Measurements from ENCODE around the gene LUC7L2. TPM values are rescaled to one million over a fixed set of nuclear protein-coding genes. Genes with fewer than 3 reads are reported as not detected.
"Not testable (repeated sequence)": the region's sequence is repeated elsewhere in the genome, so short reads cannot be mapped to it uniquely, and the experiment has no call there.

Gene LUC7L2
- total RNA-seq, 1 donor from 2014 or later, result 90.0 TPM

DNA sequence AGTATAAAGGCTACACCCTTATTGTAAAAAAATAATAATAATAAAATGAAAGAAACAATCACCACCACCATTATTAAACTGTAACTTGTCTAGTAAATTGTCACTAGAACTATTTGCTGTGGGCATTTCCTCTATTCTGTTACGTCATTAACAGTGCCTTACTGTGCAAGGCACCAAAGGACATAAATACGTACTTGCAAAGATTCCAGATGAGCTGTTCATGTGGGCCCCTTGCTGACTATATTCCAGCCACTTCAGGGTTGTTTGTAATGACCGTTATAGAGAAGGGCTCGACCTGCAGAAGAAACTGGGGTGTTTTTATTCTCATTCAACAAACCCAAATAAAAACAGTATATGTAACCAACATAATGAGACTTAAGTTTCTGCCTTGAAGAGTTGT is 63.4 kb downstream of the LUC7L2 start:
- peak overlapping the region; percentile 54 for H3K27ac Mint-ChIP-seq
- no peaks in the 10 kb centered on the region for H3K27me3 Mint-ChIP-seq
- peaks cover 4% of the 10 kb centered on the region for H3K4me1 Mint-ChIP-seq (ENCODE audit: unreplicated experiment)
- DNase-seq (ENCODE audit: extremely low spot score, unreplicated experiment), result no peak
- no peak overlapping the region for H3K4me3 Mint-ChIP-seq
- TF ChIP-seq, protein P1, sequence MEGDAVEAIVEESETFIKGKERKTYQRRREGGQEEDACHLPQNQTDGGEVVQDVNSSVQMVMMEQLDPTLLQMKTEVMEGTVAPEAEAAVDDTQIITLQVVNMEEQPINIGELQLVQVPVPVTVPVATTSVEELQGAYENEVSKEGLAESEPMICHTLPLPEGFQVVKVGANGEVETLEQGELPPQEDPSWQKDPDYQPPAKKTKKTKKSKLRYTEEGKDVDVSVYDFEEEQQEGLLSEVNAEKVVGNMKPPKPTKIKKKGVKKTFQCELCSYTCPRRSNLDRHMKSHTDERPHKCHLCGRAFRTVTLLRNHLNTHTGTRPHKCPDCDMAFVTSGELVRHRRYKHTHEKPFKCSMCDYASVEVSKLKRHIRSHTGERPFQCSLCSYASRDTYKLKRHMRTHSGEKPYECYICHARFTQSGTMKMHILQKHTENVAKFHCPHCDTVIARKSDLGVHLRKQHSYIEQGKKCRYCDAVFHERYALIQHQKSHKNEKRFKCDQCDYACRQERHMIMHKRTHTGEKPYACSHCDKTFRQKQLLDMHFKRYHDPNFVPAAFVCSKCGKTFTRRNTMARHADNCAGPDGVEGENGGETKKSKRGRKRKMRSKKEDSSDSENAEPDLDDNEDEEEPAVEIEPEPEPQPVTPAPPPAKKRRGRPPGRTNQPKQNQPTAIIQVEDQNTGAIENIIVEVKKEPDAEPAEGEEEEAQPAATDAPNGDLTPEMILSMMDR (conservative IDR thresholded peaks at IDR 0.05), result no peak
- H3K9me3 Mint-ChIP-seq, result no peaks in the 10 kb centered on the region
- H3K36me3 Mint-ChIP-seq, result peaks cover 31% of the 10 kb centered on the region

DNA sequence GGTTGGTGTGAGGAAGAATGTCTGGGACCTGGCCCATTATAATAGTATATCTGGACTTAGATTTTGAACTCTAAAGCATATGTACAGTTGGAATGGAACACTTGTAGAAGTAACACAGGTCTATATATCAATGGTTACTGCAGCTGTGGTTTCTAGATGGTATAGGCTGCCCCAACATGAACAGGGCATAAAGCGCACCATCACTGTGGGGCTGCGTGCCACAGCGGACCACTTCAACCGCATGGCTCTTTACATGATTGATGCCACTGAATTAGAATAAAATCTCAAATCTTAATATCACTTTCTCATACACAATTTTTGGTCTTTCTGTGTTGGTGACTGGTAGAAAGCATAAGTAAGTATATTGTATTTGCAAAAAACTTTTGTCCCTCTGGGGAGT is 64.3 kb downstream of the LUC7L2 start:
- no peak overlapping the region for H3K4me3 Mint-ChIP-seq
- no peak overlapping the region for H3K27ac Mint-ChIP-seq
- DNase-seq (ENCODE audit: extremely low spot score, unreplicated experiment), result no peak
- peaks cover 30% of the 10 kb centered on the region for H3K36me3 Mint-ChIP-seq
- H3K9me3 Mint-ChIP-seq, result no peaks in the 10 kb centered on the region
- no peaks in the 10 kb centered on the region for H3K27me3 Mint-ChIP-seq
- TF ChIP-seq, protein P1 (conservative IDR thresholded peaks at IDR 0.05), result no peak
- H3K4me1 Mint-ChIP-seq (ENCODE audit: unreplicated experiment), result peaks cover 4% of the 10 kb centered on the region

DNA sequence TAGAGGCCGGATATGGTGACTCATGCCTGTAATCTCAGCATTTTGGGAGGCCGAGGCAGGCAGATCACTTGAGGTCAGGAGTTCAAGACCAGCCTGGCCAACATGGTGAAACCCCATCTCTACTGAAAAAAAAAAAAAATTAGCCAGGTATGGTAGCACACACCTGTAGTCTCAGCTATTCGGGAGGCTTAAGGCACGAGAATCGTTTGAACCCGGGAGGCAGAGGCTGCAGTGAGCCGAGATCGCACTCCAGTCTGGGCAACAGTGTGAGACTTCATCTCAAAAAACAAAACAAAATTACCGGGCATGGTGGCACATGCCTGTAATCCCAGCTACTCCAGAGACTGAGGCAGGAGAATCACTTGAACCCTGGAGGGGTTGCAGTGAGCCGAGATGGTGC is 66.0 kb downstream of the LUC7L2 start:
- not testable (repeated sequence) for H3K27ac Mint-ChIP-seq; H3K9me3 Mint-ChIP-seq; H3K4me1 Mint-ChIP-seq (ENCODE audit: unreplicated experiment); H3K27me3 Mint-ChIP-seq; H3K4me3 Mint-ChIP-seq; DNase-seq (ENCODE audit: extremely low spot score, unreplicated experiment)
- H3K36me3 Mint-ChIP-seq, result peaks cover 22% of the 10 kb centered on the region

DNA sequence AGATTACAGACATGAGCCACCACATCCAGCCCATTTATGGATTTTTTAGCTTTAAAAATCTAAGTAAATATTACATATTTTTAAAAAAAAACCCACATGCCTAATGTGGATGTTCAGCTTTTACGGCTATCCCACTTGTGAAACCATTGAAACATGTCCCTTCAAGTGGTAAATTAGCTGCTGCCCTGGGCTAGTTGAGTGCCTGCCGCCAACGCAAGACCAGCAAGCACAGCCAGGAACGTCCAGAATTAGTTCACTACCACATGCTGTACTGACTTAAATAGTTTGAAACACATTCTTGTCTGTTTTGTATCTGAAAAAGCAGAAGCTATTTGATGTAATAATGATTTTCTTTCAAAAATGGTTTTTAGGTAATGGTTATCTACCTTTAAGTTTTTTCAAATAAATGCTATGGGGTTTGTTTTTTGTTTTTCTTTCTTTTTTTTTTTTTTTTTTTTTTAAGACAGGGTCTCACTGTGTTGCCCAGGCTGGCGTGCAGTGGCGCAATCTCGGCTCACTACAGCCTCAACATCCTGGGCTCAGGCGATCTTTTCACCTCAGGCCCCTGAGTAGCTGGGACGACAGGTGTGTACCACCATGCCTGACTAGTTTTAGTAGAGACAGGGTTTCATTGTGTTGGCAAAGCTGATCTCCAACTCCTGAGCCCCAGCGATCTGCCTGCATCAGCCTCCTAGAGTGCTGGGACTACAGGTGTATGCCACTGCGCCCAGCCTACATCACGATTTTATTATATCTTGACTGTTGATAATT is 66.7 kb downstream of the LUC7L2 start:
- peaks cover 13% of the 10 kb centered on the region for H3K4me1 Mint-ChIP-seq (ENCODE audit: unreplicated experiment)
- peaks cover 18% of the 10 kb centered on the region for H3K36me3 Mint-ChIP-seq
- H3K27ac Mint-ChIP-seq, result peak overlapping the region; percentile 54
- TF ChIP-seq, protein P1 (conservative IDR thresholded peaks at IDR 0.05), result no peak
- no peaks in the 10 kb centered on the region for H3K9me3 Mint-ChIP-seq
- no peak for DNase-seq (ENCODE audit: extremely low spot score, unreplicated experiment)
- no peaks in the 10 kb centered on the region for H3K27me3 Mint-ChIP-seq
- no peak overlapping the region for H3K4me3 Mint-ChIP-seq

DNA sequence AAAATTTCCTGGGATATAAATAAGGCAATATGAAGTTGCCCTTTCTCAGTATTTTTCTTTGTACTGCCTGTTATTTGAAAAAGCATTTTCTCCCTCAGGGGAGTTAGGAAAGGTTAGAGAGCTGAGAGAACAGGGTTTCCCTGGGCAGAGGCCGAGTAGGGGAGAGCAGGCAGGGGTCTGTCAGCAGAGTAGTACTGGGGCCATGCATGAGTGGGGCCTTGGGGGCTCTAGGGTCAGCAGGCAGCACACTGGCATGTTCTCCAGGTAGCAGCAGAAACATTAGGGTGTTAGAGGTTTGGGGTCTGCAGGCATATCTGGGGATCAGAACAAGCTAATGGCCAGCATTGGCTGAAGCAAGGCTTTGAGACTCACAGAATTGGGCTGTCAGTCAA is 67.3 kb downstream of the LUC7L2 start:
- Mint-ChIP-seq H3K9me3 (no peaks in the 10 kb centered on the region), H3K27me3 (no peaks in the 10 kb centered on the region), H3K4me1 (ENCODE audit: unreplicated experiment) (peaks cover 18% of the 10 kb centered on the region), H3K27ac (peak overlapping the region; percentile 54), H3K4me3 (no peak overlapping the region), H3K36me3 (peaks cover 16% of the 10 kb centered on the region)
- no peak for DNase-seq (ENCODE audit: extremely low spot score, unreplicated experiment)
- TF ChIP-seq, protein P1 (conservative IDR thresholded peaks at IDR 0.05), result no peak

DNA sequence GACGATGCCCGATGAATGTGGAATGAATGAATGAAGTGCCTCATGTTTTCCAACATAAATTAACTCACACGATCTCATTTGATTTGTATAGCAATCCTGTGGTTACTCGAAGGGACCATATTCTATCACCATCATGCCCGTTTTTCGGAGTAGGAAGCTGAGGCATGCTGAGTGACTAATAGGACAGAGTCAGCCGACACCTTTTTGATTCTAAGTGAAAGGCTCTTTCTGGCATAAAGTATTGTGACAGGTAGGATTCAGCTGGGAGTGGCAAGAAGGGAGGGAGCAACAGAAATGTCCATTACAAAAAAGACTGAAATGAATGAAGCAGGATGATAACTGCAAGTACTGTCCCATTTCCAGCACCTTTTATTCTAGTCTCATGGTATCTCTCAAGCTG is 68.1 kb downstream of the LUC7L2 start:
- peak overlapping the region; percentile 76 for H3K27ac Mint-ChIP-seq
- no peaks in the 10 kb centered on the region for H3K9me3 Mint-ChIP-seq
- H3K4me3 Mint-ChIP-seq, result peak overlapping the region; percentile 20
- no peak for DNase-seq (ENCODE audit: extremely low spot score, unreplicated experiment)
- no peaks in the 10 kb centered on the region for H3K27me3 Mint-ChIP-seq
- peaks cover 18% of the 10 kb centered on the region for H3K4me1 Mint-ChIP-seq (ENCODE audit: unreplicated experiment)
- H3K36me3 Mint-ChIP-seq, result peaks cover 14% of the 10 kb centered on the region
- TF ChIP-seq, protein P1 (conservative IDR thresholded peaks at IDR 0.05), result no peak

DNA sequence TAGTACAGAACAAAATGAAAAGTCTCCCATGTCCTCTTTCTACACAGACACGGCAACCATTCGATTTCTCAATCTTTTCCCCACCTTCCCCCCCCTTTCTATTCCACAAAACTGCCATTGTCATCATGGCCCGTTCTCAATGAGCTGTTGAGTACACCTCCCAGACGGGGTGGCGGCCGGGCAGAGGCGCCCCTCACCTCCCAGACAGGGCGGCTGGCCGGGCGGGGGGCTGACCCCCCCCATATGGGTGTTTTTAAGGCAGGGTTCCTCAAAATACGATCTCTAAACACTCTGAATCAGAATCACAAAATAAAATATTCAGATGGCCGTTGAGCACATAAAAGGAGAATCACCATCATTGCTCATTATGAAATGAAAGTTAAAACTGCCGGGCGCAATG is 70.0 kb downstream of the LUC7L2 start:
- Mint-ChIP-seq H3K4me1 (ENCODE audit: unreplicated experiment) (peaks cover 30% of the 10 kb centered on the region), H3K27ac (peak overlapping the region; percentile 95)
- not testable (repeated sequence) for H3K4me3 Mint-ChIP-seq, H3K27me3 Mint-ChIP-seq, H3K36me3 Mint-ChIP-seq, H3K9me3 Mint-ChIP-seq
- peak; percentile 43 for DNase-seq (ENCODE audit: extremely low spot score, unreplicated experiment)

Data from type B pancreatic cell (in vitro differentiated cells).